Esophagus muscularis mucosa (tissue), 4 donors: ENCODE data around the gene ACLY. TPM values are rescaled to one million over a fixed set of nuclear protein-coding genes. Genes with fewer than 3 reads are reported as not detected.

ENCODE experiments used
- DNase-seq: peaks from one replicate; pipeline ENCODE4 v3.0.0-alpha.2; 2017; ENCODE audit errors: extremely low spot score
- H3K27ac ChIP-seq, 4 donors: fragments of 200-600 bp; sonication (generic); replicated peaks in 1 of 4; 1 replicate in 3 of 4; 2 replicates in 1 of 4; pipeline ENCODE4 v1.5.1; 2016 to 2019; ENCODE audit warnings: mild to moderate bottlenecking in 1 of 4
- H3K27me3 ChIP-seq, 4 donors: fragments of 200-600 bp; sonication (generic); one replicate each; pipeline versions ENCODE4 v1.5.1 to v1.6.0; 2016 to 2019
- H3K36me3 ChIP-seq, 4 donors: fragments of 200-600 bp; sonication (generic); one replicate each; pipeline ENCODE4 v1.5.1; 2016 to 2019
- H3K4me1 ChIP-seq, 4 donors: fragments of 200-600 bp; sonication (generic); one replicate each; pipeline ENCODE4 v1.5.1; 2016 to 2019
- H3K4me3 ChIP-seq, 4 donors: fragments of 200-600 bp; sonication (generic); 1 replicate in 2 of 4; 2 replicates in 2 of 4; pipeline ENCODE4 v1.5.1; 2016 to 2019; ENCODE audit warnings: mild to moderate bottlenecking in 4 of 4, moderate library complexity in 1 of 4
- H3K9me3 ChIP-seq, 4 donors: fragments of 200-600 bp; sonication (generic); 1 replicate in 3 of 4; 2 replicates in 1 of 4; pipeline ENCODE4 v1.5.1; 2016 to 2019
- CTCF ChIP-seq, 3 experiments: fragments of 200-600 bp in 2 of 3; fragments of 450-650 bp in 1 of 3; sonication (generic) in 2 of 3; IDR thresholded peaks; one replicate each; pipeline ENCODE4 v1.5.1; 2017 to 2019; ENCODE audit warnings: antibody characterized with exemption in 3 of 3, mild to moderate bottlenecking in 2 of 3, moderate library complexity in 1 of 3
- EP300 ChIP-seq: sonication (generic); formaldehyde crosslinking; IDR thresholded peaks from one replicate; pipeline ENCODE4 v1.6.1; 2017; ENCODE audit warnings: antibody characterized with exemption
- POLR2A ChIP-seq: fragments of 450-650 bp; IDR thresholded peaks from one replicate; pipeline ENCODE4 v1.6.1; 2017; ENCODE audit warnings: antibody characterized with exemption, moderate library complexity, mild to moderate bottlenecking, low read depth
- POLR2AphosphoS5 ChIP-seq, 2 donors: sonication (generic); formaldehyde crosslinking; IDR thresholded peaks; one replicate each; pipeline ENCODE4 v1.6.1; 2017; ENCODE audit warnings: antibody characterized with exemption in 2 of 2
- WGBS: methylation state at CpG from one replicate; pipeline ENCODE4 v1.1.5; 2018; 5-methylcytosine and 5-hydroxymethylcytosine counted together
- intact Hi-C: fragments of 100-400 bp; cut with DNase I; formaldehyde crosslinking; loops from one replicate; pipeline ENCODE4 v1.15.1; 2023
- total RNA-seq, 4 donors: library from RNA; depleted of rRNA; stranded (reverse); fragments of >200 nt; gene quantifications; one replicate each; pipeline versions ENCODE4 v1.1.0 to v1.2.1, GENCODE V29; 2016

Gene ACLY
- total RNA-seq, 4 donors from 2014 or later, result 52.3 to 87.7 (median 71.3) TPM

GRCh38 chr17:41870097-41870496 lies 48.7 kb downstream of the ACLY start:
- no peaks in the 10 kb centered on the region for H3K27me3 ChIP-seq
- intact Hi-C loops, result no loop called here
- no peak overlapping the region for H3K27ac ChIP-seq
- peaks cover 31 to 84% (median 76%) of the 10 kb centered on the region in 4 donors for H3K36me3 ChIP-seq
- WGBS, result 97% methylated on average over 2 of the region's 2 CpGs
- H3K9me3 ChIP-seq, result no peaks in the 10 kb centered on the region
- no peak for DNase-seq
- no peak overlapping the region for H3K4me3 ChIP-seq
- TF ChIP-seq POLR2AphosphoS5 (IDR thresholded peaks at IDR 0.05), result no peak
- TF ChIP-seq POLR2A, result no peak
- TF ChIP-seq CTCF (IDR thresholded peaks at IDR 0.05), result no peak
- no peak for TF ChIP-seq EP300
- H3K4me1 ChIP-seq, result peaks cover 0 to 3% (median 2%) of the 10 kb centered on the region in 4 donors

DNA sequence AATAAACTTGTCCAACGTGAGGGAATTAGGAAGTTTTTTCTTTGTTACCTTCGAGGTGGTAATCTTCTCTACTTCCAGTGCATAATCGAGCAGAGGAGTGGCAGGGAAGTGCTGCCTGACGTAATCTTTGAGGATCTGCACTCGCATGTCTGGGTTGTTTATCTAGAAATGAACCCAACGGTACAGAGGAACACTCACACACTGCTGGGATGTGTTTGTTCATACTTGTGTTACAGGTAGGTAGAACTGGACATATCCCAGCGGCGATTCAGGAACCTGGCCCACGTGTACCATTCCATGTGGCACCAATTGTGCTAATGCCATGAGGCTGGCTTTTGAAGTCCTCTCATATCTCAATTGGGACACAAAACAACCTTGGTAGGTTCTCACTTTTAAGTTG lies 49.3 kb downstream of the ACLY start:
- DNase-seq, result no peak
- intact Hi-C loops, result loop anchor here (5.0 kb wide), 1 partner anchor 57 kb away; the partner anchor contains the start of genes FKBP10 and P3H4
- Histone ChIP-seq H3K4me1 (peaks cover 0 to 5% (median 2%) of the 10 kb centered on the region in 4 donors), H3K27me3 (no peaks in the 10 kb centered on the region), H3K4me3 (no peak overlapping the region), H3K36me3 (peaks cover 31 to 77% (median 73%) of the 10 kb centered on the region in 4 donors), H3K9me3 (no peaks in the 10 kb centered on the region), H3K27ac (no peak overlapping the region)
- 75% methylated on average over 9 of the region's 9 CpGs for WGBS
- TF ChIP-seq POLR2A (no peak), CTCF (IDR thresholded peaks at IDR 0.05) (no peak), POLR2AphosphoS5 (IDR thresholded peaks at IDR 0.05) (no peak)

- WGBS, result 64% methylated on average over 3 of the region's 3 CpGs
- TF ChIP-seq EP300 (no peak), CTCF (IDR thresholded peaks at IDR 0.05) (no peak), POLR2AphosphoS5 (IDR thresholded peaks at IDR 0.05) (no peak), POLR2A (no peak)
- peaks cover 29 to 69% (median 64%) of the 10 kb centered on the region in 4 donors for H3K36me3 ChIP-seq
These were observed 50.2 kb downstream of the ACLY start for GRCh38 chr17:41868568-41868967.

DNA sequence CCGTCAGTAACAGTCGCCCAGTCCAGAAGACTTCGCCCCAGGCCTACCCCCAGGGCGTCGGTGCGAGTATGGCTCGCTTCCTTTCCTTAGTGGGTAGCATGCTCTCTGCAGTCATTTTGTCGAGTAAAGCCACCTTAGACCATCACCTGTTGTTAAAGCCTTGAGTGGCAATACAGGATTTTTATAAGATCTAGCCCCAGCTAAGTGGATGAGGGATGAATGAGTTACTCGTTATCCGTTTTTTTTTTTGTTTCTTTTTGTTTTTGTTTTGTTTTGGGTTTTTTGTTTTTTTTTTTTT lies 53.2 kb downstream of the ACLY start:
- Histone ChIP-seq H3K27ac (peak overlapping the region; percentile 88 to 96 (median 93)), H3K4me3 (peak overlapping the region; percentile 78 to 91 (median 80)), H3K36me3 (peaks cover 7 to 38% (median 35%) of the 10 kb centered on the region in 4 donors), H3K4me1 (peaks cover 28 to 44% (median 36%) of the 10 kb centered on the region in 4 donors), H3K27me3 (no peaks in the 10 kb centered on the region), H3K9me3 (no peaks in the 10 kb centered on the region)
- intact Hi-C loops, result loop anchor here (5.0 kb wide), 1 partner anchor 53 kb away; the partner anchor contains the start of genes FKBP10 and P3H4
- DNase-seq, result no peak
- TF ChIP-seq EP300, result no peak
- peak in 1 of 3 experiments; percentile 39 for TF ChIP-seq CTCF (IDR thresholded peaks at IDR 0.05)
- no peak for TF ChIP-seq POLR2A
- TF ChIP-seq POLR2AphosphoS5 (IDR thresholded peaks at IDR 0.05), result no peak
- WGBS, result 0% methylated on average over 10 of the region's 10 CpGs

More at GRCh38 chr17:41868568-41868967, 50.2 kb downstream of the ACLY start:
- peaks cover 8 to 13% (median 10%) of the 10 kb centered on the region in 4 donors for H3K4me1 ChIP-seq
- no peaks in the 10 kb centered on the region for H3K9me3 ChIP-seq
- H3K27me3 ChIP-seq, result no peaks in the 10 kb centered on the region
- no peak for DNase-seq
- intact Hi-C loops, result loop anchor here (5.0 kb wide), 1 partner anchor 56 kb away; the partner anchor contains the start of genes FKBP10 and P3H4
- H3K27ac ChIP-seq, result no peak overlapping the region
- H3K4me3 ChIP-seq, result no peak overlapping the region
